DMS 273 (cell line): ENCODE measurements around the gene MUC21.
A peak's percentile ranks its signal among the peaks of the same experiment; 100 is the strongest.
"Not testable (repeated sequence)": the region's sequence is repeated elsewhere in the genome, so short reads cannot be mapped to it uniquely, and the experiment has no call there.

Experiments
- DNase-seq: peaks from one replicate; lab custom pipeline; 2025; ENCODE audit not compliant: unreplicated experiment; lab: John Stamatoyannopoulos, UW

The MUC21 gene

GRCh38 chr6:31005249-31006020, 21.9 kb downstream of the MUC21 start:
- DNase-seq: no peak

- peak; percentile 35 for DNase-seq
Measured at GRCh38 chr6:31007694-31008093, 24.2 kb downstream of the MUC21 start.

GRCh38 chr6:31008165-31008564, 24.6 kb downstream of the MUC21 start:
- peak; percentile 18 for DNase-seq

GRCh38 chr6:31009731-31010130, 26.2 kb downstream of the MUC21 start:
- DNase-seq: no peak

- DNase-seq: no peak
Measured at GRCh38 chr6:31010393-31011060, 27.0 kb downstream of the MUC21 start, which contains the start of gene MUC22. TSS of gene MUC22 (plus strand) at chr6:31010474. CDS start at chr6:31010707, 233 bp downstream.

- no peak for DNase-seq
Measured at GRCh38 chr6:31011153-31011552, 27.6 kb downstream of the MUC21 start.

GRCh38 chr6:31016659-31017299, 33.3 kb downstream of the MUC21 start:
- DNase-seq: no peak

GRCh38 chr6:31017436-31017835, 33.9 kb downstream of the MUC21 start:
- not testable (repeated sequence) for DNase-seq

- no peak for DNase-seq
Measured at GRCh38 chr6:31020057-31020456, 36.5 kb downstream of the MUC21 start.

DNA sequence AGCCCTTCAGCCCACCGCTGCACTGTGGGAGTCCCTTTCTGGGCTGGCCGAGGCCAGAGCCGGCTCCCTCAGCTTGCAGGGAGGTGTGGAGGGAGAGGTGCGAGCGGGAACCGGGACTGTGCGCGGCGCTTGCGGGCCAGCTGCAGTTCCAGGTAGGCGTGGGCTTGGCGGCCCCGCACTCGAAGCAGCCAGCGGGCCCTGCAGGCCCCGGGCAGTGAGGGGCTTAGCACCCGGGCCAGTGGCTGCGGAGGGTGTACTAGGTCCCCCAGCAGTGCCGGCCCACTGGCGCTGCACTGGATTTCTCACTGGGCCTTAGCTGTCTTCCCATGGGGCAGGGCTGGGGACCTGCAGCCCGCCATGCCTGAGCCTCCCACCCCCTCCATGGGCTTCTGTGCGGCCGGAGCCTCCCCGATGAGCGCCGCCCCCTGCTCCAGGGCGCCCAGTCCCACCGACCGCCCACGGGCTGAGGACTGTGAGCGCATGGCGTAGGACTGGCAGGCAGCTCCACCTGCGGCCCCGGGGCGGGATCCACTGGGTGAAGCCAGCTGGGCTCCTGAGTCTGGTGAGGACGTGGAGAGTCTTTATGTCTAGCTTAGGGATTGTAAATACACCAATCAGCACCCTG, 37.2 kb downstream of the MUC21 start:
- not testable (repeated sequence) for DNase-seq

GRCh38 chr6:31021705-31022531, 38.4 kb downstream of the MUC21 start:
- DNase-seq: not testable (repeated sequence)

DNA sequence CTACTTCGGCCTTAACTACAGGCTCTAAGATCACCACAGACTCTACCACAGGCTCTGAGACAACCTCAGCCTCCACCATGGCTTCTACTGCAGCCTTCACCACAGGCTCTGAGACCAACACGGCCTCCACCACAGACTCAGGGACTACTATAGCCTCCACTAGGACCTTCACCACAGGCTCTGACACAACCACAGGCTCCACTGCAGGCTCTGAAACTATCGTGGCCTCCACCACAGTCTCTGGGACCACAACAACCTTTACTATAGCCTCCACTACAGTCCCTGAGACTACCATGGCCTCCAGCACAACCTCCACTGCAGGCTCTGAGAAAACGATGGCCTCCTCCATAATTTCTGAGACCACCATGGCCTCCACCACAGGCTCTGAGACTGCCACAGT, 42.1 kb downstream of the MUC21 start:
- DNase-seq: no peak

GRCh38 chr6:31031095-31031494, 47.6 kb downstream of the MUC21 start:
- no peak for DNase-seq

DNA sequence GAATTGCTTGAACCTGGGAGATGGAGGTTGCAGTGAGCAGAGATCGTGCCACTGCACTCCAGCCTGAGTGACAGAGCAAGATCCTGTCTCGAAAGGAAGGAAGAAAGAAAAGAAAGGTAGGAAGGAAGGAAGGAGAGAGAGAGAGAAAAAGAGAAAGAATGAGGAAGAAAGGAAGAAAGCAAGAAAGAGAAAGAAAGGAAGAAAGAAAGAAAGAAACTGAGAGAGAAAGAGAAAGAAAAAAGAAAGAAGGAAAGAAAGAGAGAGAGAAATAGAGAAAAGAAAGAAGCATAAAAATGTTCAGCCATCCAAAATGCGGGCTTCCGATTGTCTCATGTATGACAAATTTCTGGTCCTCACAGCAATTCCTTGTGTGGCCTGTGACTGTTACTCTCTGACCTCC, 49.6 kb downstream of the MUC21 start:
- no peak for DNase-seq

- DNase-seq: no peak
Measured at GRCh38 chr6:31035862-31036497, 52.5 kb downstream of the MUC21 start.

DNA sequence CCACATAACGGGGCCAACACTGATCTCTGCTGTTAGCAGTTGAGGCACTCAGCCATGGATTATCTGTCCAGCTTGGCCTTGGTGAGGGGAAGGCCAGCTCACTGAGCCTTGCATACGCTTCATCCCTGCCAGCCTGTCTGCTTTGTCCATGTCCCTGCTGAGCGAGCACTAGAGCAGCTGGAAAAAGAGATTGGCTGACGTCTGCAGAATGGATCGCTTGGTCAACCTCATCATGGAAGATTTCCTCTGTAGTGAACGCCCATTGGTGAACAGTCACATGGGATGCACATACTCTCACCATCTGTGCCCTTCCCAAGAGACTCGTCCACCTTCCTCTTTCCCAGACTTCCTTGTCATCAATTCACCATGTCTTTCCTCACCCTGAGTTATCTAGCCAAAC, 53.7 kb downstream of the MUC21 start:
- no peak for DNase-seq

GRCh38 chr6:31037682-31038081, 54.2 kb downstream of the MUC21 start:
- DNase-seq: no peak

- no peak for DNase-seq
Measured at GRCh38 chr6:31038559-31038958, 55.0 kb downstream of the MUC21 start.
